HCT116 (cell line): Measurements from ENCODE around the gene POLE. TPM values are rescaled to one million over a fixed set of nuclear protein-coding genes. Genes with fewer than 3 reads are reported as not detected.

Experiments
- ATAC-seq: fragments of 200-7000 bp; cut with Tn5 transposase; 2 replicates; pipeline ENCODE4 v1.9.1; 2020; ENCODE audit warnings: mild to moderate bottlenecking, moderate library complexity
- BruUV-seq: library from RNA; stranded (reverse); fragments of 400-500 nt; replicated peaks from 2 replicates; lab custom pipeline; 2021; lab: Mats Ljungman, UMichigan
- CTCF ChIA-PET: fragments of 300-600 bp; sonication (Branson Sonifier 250); formaldehyde crosslinking; loops from one replicate; lab custom pipeline; 2021; ENCODE audit warnings: antibody characterized with exemption; lab: Charles Lee
- POLR2A ChIA-PET: fragments of 300-600, 350-600 bp; sonication (Branson Sonifier 250); formaldehyde crosslinking; loops from one replicate; lab custom pipeline; 2021; ENCODE audit warnings: antibody characterized with exemption; lab: Charles Lee
- RAD21 ChIA-PET, 2 experiments: fragments of 300-600 bp; sonication (Branson Sonifier 250); formaldehyde crosslinking; loops; one replicate each; lab custom pipeline; 2023; ENCODE audit warnings: low total read pairs in 2 of 2; ENCODE audit not compliant: uncharacterized antibody in 2 of 2, unreplicated experiment in 2 of 2, low non-redundant PET in 1 of 2; lab: Charles Lee
- DNase-seq: peaks from one replicate; pipeline ENCODE4 v3.0.0-alpha.2; 2010; ENCODE audit warnings: low read depth, low spot score
- H2AFZ ChIP-seq: fragments of 200-600 bp; shearing (Covaris generic), sonication (generic); 2 replicates; pipeline ENCODE4 v1.6.1; 2017; ENCODE audit warnings: low read depth, mixed run types, mixed read lengths, antibody characterized with exemption, low read length; ENCODE audit not compliant: poor library complexity, severe bottlenecking
- H3K27ac ChIP-seq: 2 replicates; pipeline ENCODE4 v1.5.1; 2012; ENCODE audit warnings: low read depth, low read length
- H3K27me3 ChIP-seq: fragments of 200-600 bp; sonication (generic); 2 replicates; pipeline ENCODE4 v1.6.1; 2016; ENCODE audit warnings: mixed run types, low read length, mixed read lengths; ENCODE audit not compliant: insufficient read depth
- H3K36me3 ChIP-seq, 2 experiments: fragments of 200-500 bp in 1 of 2; fragments of 200-600 bp in 1 of 2; sonication (Bioruptor generic) in 1 of 2; sonication (generic) in 1 of 2; 2 replicates each; pipeline versions ENCODE4 v1.5.1 to v1.6.1; 2014 to 2016; ENCODE audit warnings: low read length in 2 of 2, inconsistent platforms in 1 of 2, mixed read lengths in 1 of 2, mixed run types in 1 of 2; ENCODE audit not compliant: insufficient read depth in 2 of 2, control insufficient read depth in 1 of 2
- H3K4me1 ChIP-seq, 2 experiments: fragments of 200-600 bp in 1 of 2; sonication (generic) in 1 of 2; 2 replicates each; pipeline versions ENCODE4 v1.5.1 to v1.6.1; 2012 to 2017; ENCODE audit warnings: low read length in 2 of 2, inconsistent platforms in 1 of 2, mild to moderate bottlenecking in 1 of 2, mixed read lengths in 1 of 2, mixed run types in 1 of 2, moderate library complexity in 1 of 2; ENCODE audit not compliant: insufficient read depth in 2 of 2, control insufficient read depth in 1 of 2
- H3K4me2 ChIP-seq: fragments of 200-600 bp; sonication (generic); 2 replicates; pipeline ENCODE4 v1.6.1; 2017; ENCODE audit warnings: mixed run types, low read length, mixed read lengths
- H3K4me3 ChIP-seq, 2 experiments: fragments of 200-600 bp in 1 of 2; sonication (generic) in 1 of 2; replicated peaks in 1 of 2; 2 replicates each; pipeline ENCODE4 v1.5.1; 2011 to 2016; ENCODE audit warnings: low read length in 2 of 2, control low read depth in 1 of 2, low read depth in 1 of 2, mild to moderate bottlenecking in 1 of 2, mixed read lengths in 1 of 2, mixed run types in 1 of 2
- H3K79me2 ChIP-seq: fragments of 200-600 bp; sonication (generic); 2 replicates; pipeline ENCODE4 v1.6.1; 2017; ENCODE audit warnings: mild to moderate bottlenecking, mixed run types, low read length, moderate library complexity, mixed read lengths; ENCODE audit not compliant: insufficient read depth
- H3K9ac ChIP-seq: fragments of 200-600 bp; sonication (generic); 2 replicates; pipeline ENCODE4 v1.6.1; 2016; ENCODE audit warnings: low read length, mixed read lengths
- H3K9me2 ChIP-seq: fragments of 200-600 bp; sonication (generic), shearing (Covaris generic); 2 replicates; pipeline ENCODE4 v1.6.1; 2017; ENCODE audit warnings: mixed run types, mild to moderate bottlenecking, moderate library complexity; ENCODE audit not compliant: insufficient read depth
- H3K9me3 ChIP-seq, 2 experiments: fragments of 200-500 bp in 1 of 2; fragments of 200-600 bp in 1 of 2; sonication (Bioruptor generic) in 1 of 2; sonication (generic) in 1 of 2; 2 replicates each; pipeline ENCODE4 v1.6.1; 2014 to 2017; ENCODE audit warnings: low read length in 2 of 2, mixed read lengths in 2 of 2, inconsistent platforms in 1 of 2, low read depth in 1 of 2, mild to moderate bottlenecking in 1 of 2, mixed run types in 1 of 2, moderate library complexity in 1 of 2; ENCODE audit not compliant: control insufficient read depth in 1 of 2, insufficient read depth in 1 of 2
- H4K20me1 ChIP-seq: fragments of 200-600 bp; sonication (generic), shearing (Covaris generic); 2 replicates; pipeline ENCODE4 v1.6.1; 2017; ENCODE audit warnings: mixed run types, mild to moderate bottlenecking, moderate library complexity; ENCODE audit not compliant: insufficient read depth
- ATF3 ChIP-seq: IDR thresholded peaks from 2 replicates; pipeline ENCODE4 v1.6.1; 2012
- CBX3 ChIP-seq: IDR thresholded peaks from 2 replicates; pipeline ENCODE4 v1.6.1; 2012; ENCODE audit warnings: low read depth
- CEBPB ChIP-seq: IDR thresholded peaks from 2 replicates; pipeline ENCODE4 v1.6.1; 2012; ENCODE audit warnings: low read depth
- EGR1 ChIP-seq: IDR thresholded peaks from 2 replicates; pipeline ENCODE4 v1.6.1; 2012; ENCODE audit warnings: low read depth
- FOSL1 ChIP-seq: IDR thresholded peaks from 2 replicates; pipeline ENCODE4 v1.6.1; 2012; ENCODE audit warnings: low read depth
- JUND ChIP-seq: IDR thresholded peaks from 2 replicates; pipeline ENCODE4 v1.6.1; 2012
- MAX ChIP-seq: IDR thresholded peaks from 2 replicates; pipeline ENCODE4 v1.6.1; 2012
- POLR2A ChIP-seq: IDR thresholded peaks from 2 replicates; pipeline ENCODE4 v1.7.0; 2011; ENCODE audit warnings: borderline replicate concordance; ENCODE audit not compliant: insufficient read depth, insufficient read length; ENCODE audit errors: extremely low read depth
- RAD21 ChIP-seq: IDR thresholded peaks from 2 replicates; pipeline ENCODE4 v1.6.1; 2012; ENCODE audit warnings: low read depth, mild to moderate bottlenecking
- SIN3A ChIP-seq: IDR thresholded peaks from 2 replicates; pipeline ENCODE4 v1.6.1; 2012; ENCODE audit warnings: low read depth
- SP1 ChIP-seq: IDR thresholded peaks from 2 replicates; pipeline ENCODE4 v1.6.1; 2012; ENCODE audit warnings: low read depth
- TCF7L2 ChIP-seq: IDR thresholded peaks from 2 replicates; pipeline ENCODE4 v1.7.0; 2011; ENCODE audit warnings: borderline replicate concordance, inconsistent platforms; ENCODE audit not compliant: insufficient read depth, insufficient read length; ENCODE audit errors: extremely low read depth
- YY1 ChIP-seq: IDR thresholded peaks from 2 replicates; pipeline ENCODE4 v1.6.1; 2011; ENCODE audit warnings: low read length, low read depth, moderate library complexity, mild to moderate bottlenecking; ENCODE audit not compliant: insufficient replicate concordance; ENCODE audit errors: extremely low read depth
- ZBTB33 ChIP-seq: IDR thresholded peaks from 2 replicates; pipeline ENCODE4 v1.6.1; 2011; ENCODE audit warnings: mild to moderate bottlenecking, low read length, moderate library complexity; ENCODE audit not compliant: insufficient replicate concordance; ENCODE audit errors: extremely low read depth
- ZFX ChIP-seq: fragments of 450-650 bp; IDR thresholded peaks from 2 replicates; pipeline ENCODE4 v1.6.1; 2017
- ZNF274 ChIP-seq: fragments of 200-500 bp; sonication (Bioruptor generic); IDR thresholded peaks from 2 replicates; pipeline ENCODE4 v1.6.1; 2014; ENCODE audit warnings: mild to moderate bottlenecking, low read depth, low read length, inconsistent platforms
- intact Hi-C: fragments of 100-400 bp; cut with micrococcal nuclease; formaldehyde crosslinking; loops from 2 replicates; pipeline ENCODE4 v1.10.0; 2022
- total RNA-seq: library from RNA; stranded (reverse); gene quantifications from one replicate; pipeline ENCODE4 v1.2.1, GENCODE V29; 2021; ENCODE audit not compliant: unreplicated experiment

POLE gene
- total RNA-seq, 1 experiment from 2014 or later = 128 TPM

GRCh38 chr12:132690112-132690511 lies 3.0 kb upstream of the POLE start (continued):
- TF ChIP-seq POLR2A (no peak), TCF7L2 (no peak), YY1 (no peak), SP1 (no peak)
- TF ChIP-seq, all 23 proteins: peak for 0

- BruUV-seq = no TSS peak
- no peak for DNase-seq
- no peak overlapping the region for H3K9ac ChIP-seq
- TF ChIP-seq ZBTB33 = no peak
- TF ChIP-seq RAD21 = no peak
- TF ChIP-seq ZNF274 = no peak
- TF ChIP-seq ATF3 = no peak
- TF ChIP-seq FOSL1 = no peak
- no peak for TF ChIP-seq CBX3
- no peak for TF ChIP-seq JUND
- TF ChIP-seq YY1 = no peak
- TF ChIP-seq POLR2A = no peak
- no peak for TF ChIP-seq EGR1
- TF ChIP-seq ZFX = no peak
- no peak for TF ChIP-seq MAX
- no peak for TF ChIP-seq SIN3A
- TF ChIP-seq CEBPB = no peak
- ChIA-PET CTCF (no interaction called here), POLR2A (no interaction called here), RAD21 (no interaction called here)
- H3K36me3 ChIP-seq = peaks cover 0 to 15% of the 10 kb centered on the region in 2 experiments; a peak in 3 of 4 replicates
- H3K79me2 ChIP-seq = peaks cover 38% of the 10 kb centered on the region
- H2AFZ ChIP-seq = no peak overlapping the region
- peaks cover 8 to 19% of the 10 kb centered on the region in 2 experiments for H3K4me1 ChIP-seq
- no peak overlapping the region for H3K27ac ChIP-seq
- no peaks in the 10 kb centered on the region for H3K27me3 ChIP-seq
- H3K4me3 ChIP-seq = peak overlapping the region in 1 of 2 experiments; percentile 26; a peak in 2 of 4 replicates
- intact Hi-C loops = loop anchor here (5.0 kb wide), 1 partner anchor 233 kb away; no protein-coding TSS in a partner anchor
- peak overlapping the region; percentile 39 for H3K4me2 ChIP-seq
- H3K9me3 ChIP-seq = no peaks in the 10 kb centered on the region
- H4K20me1 ChIP-seq = peaks cover 4% of the 10 kb centered on the region; the same call in 1 of the 2 replicates
- ATAC-seq = no peak
- H3K9me2 ChIP-seq = no peaks in the 10 kb centered on the region
Observed at GRCh38 chr12:132689227-132689626, 2.1 kb upstream of the POLE start.
